Measurements from ENCODE around the gene SMARCD3.

Gene SMARCD3

DNA sequence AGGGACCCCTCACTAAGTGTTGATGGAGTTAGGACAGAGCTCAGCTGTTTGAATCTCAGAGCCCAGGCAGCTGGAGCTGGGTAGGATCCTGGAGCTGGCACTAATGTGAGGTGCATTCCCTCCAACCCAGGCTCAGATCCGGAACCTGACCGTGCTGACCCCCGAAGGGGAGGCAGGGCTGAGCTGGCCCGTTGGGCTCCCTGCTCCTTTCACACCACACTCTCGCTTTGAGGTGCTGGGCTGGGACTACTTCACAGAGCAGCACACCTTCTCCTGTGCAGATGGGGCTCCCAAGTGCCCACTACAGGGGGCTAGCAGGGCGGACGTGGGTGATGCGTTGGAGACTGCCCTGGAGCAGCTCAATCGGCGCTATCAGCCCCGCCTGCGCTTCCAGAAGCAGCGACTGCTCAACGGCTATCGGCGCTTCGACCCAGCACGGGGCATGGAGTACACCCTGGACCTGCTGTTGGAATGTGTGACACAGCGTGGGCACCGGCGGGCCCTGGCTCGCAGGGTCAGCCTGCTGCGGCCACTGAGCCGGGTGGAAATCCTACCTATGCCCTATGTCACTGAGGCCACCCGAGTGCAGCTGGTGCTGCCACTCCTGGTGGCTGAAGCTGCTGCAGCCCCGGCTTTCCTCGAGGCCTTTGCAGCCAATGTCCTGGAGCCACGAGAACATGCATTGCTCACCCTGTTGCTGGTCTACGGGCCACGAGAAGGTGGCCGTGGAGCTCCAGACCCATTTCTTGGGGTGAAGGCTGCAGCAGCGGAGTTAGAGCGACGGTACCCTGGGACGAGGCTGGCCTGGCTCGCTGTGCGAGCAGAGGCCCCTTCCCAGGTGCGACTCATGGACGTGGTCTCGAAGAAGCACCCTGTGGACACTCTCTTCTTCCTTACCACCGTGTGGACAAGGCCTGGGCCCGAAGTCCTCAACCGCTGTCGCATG lies 11.0 kb downstream of the SMARCD3 start:
- in situ Hi-C loops (cut with MboI; ENCODE audit: low sequenced_read_pairs): no loop called here

DNA sequence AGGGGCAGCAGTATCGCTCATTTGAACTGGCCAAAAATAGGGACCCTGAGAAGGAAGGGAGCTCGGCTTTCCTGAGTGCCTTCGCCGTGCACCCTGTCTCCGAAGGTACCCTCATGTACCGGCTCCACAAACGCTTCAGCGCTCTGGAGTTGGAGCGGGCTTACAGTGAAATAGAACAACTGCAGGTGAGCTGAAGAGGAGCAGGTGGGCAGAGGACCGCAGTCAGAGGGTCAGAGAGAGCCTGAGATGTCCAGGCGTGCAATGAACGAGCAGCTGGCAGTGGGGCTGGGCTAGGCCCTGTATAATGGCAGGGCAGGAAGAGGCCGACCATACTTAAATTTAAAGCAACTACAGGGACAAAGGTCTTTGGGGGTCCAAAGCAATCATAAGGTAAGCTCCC lies 12.1 kb downstream of the SMARCD3 start:
- in situ Hi-C loops (cut with MboI; ENCODE audit: low sequenced_read_pairs): no loop called here

DNA sequence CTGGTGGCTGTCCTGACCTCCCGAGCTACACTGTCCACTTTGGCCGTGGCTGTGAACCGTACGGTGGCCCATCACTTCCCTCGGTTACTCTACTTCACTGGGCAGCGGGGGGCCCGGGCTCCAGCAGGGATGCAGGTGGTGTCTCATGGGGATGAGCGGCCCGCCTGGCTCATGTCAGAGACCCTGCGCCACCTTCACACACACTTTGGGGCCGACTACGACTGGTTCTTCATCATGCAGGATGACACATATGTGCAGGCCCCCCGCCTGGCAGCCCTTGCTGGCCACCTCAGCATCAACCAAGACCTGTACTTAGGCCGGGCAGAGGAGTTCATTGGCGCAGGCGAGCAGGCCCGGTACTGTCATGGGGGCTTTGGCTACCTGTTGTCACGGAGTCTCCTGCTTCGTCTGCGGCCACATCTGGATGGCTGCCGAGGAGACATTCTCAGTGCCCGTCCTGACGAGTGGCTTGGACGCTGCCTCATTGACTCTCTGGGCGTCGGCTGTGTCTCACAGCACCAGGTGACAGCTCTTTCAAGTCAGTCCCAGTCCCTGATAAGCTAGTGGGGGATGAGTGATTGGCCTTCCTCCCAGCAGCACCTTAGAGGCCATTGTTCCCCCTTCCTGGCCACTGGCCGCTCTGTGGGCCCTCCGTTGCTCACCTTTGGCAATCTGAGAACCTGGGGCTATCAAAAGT lies 13.3 kb downstream of the SMARCD3 start:
- in situ Hi-C loops (cut with MboI; ENCODE audit: low sequenced_read_pairs): no loop called here

DNA sequence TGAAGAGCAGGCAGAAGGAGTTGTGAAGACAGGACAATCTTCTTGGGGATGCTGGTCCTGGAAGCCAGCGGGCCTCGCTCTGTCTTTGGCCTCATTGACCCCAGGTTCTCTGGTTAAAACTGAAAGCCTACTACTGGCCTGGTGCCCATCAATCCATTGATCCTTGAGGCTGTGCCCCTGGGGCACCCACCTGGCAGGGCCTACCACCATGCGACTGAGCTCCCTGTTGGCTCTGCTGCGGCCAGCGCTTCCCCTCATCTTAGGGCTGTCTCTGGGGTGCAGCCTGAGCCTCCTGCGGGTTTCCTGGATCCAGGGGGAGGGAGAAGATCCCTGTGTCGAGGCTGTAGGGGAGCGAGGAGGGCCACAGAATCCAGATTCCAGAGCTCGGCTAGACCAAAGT lies 14.7 kb downstream of the SMARCD3 start:
- in situ Hi-C loops (cut with MboI; ENCODE audit: low sequenced_read_pairs): no loop called here

DNA sequence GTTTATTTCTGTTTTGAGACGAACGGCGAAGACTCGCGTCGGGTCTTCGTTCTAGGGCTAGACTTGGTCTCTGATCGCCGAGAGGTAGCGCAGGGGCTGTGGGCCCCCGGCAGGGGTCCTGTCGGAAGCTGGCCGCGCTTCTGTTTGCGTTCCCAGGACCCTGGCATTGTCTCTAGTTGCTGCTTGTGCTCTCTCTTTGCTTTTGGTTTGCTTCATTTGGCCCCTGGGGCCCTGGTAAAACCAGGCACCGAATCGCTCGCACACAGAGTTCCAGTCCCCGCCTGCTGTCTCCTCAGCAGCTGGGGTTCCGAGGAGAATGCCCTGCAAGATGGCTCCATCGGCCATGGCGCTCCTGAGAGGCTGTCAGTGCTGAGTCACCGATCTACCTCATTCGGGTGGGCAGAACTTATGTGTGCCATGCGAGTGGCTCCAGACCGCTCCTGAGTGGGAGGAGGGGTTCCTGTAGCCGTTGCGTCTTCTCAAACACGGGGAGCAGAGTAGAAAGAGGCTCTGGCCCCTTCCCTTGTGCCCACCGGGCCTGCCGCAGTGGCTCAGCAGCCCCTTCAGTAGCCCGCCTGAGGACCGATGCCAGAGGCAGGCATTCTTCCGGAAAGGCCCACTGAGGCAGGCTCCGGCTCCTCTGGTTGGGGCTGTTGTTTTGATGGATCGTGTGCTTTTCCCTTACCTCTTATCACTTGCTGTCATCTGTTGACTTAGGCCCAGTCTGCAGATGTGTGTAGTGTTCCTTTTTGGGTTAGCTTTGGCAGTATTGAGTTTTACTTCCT lies 15.4 kb downstream of the SMARCD3 start:
- in situ Hi-C loops (cut with MboI; ENCODE audit: low sequenced_read_pairs): no loop called here

DNA sequence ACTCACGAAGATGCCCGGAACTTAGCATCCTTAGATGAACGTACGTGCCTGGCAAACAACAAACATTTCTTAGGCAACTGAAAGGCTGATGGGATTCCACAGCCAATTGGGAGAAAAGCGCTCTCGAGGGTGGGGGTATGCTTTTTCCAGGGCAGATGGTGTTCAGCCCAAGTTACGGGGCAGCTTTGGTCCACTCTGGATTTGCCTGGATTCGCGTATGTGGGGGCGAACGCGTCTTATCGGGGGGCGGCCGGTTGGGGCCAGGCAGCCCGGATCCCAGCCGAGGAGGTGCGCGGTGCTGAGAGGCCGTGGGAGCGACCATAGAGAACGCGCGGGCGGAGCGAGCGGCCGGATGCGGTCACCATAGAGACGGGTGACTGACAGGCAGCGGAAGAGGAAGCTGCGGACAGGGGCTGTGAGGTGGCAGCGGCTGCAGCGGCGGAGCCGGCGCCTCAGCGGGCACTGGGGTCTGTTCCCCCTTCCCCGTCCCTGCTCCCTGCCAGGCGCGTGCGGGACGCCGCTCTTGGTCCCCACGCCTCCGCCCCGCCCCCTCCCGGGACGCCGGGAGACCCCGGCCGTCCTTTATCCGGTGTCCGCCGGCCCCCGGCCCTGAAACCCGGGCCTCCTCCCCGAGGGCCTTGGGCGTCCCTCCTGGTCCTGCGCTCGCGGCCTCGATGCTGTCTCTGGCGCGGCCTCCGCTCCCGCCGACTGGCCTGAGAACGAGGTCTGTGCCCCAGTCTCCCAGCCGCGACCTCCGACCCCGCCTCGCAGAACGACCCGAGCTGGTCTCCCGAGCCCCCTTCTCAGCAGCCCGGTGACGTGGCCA lies 16.2 kb downstream of the SMARCD3 start, which contains the start of gene CHPF2:
Gene CHPF2 (plus strand): TSS at position 393 of the 826 bp plus-strand sequence. CDS start 1,529 bp downstream, outside the sequence.
- in situ Hi-C loops (cut with MboI; ENCODE audit: low sequenced_read_pairs): no loop called here

DNA sequence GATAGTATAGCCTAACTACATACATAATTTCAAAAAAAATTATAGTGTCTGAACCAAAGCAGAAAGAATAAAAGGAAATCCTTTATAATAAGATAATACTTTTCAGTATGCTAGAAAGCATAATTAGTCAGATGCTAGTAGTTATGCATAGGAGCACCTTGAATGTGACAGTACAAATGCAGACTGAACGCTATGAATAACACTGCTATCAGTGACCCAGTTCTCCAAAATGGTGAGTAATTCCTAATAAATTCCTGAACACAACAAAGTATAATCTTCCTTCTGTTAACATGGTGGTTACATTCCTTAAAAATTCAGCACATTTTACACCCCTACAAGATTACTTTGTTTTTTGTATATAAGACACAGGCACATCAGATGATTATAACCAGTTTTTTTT lies 17.4 kb downstream of the SMARCD3 start:
- in situ Hi-C loops (cut with MboI; ENCODE audit: low sequenced_read_pairs): no loop called here

DNA sequence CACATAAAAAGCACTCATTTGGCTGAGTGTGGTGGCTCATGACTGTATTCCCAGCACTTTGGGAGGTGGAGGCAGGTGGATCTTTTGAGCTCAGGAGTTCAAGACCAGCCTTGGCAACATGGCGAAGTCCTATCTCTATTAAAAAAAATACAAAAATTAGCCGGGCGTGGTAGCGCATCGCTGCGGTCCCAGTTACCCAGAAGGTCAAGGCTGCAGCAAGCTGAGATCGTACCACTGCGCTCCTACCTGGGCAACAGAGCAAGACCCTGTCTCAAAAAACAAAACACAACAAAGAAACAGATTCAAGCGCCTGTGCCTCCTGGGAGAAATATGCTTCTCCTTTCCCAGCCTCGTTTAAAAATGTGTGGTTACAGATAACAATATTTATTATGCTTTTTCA lies 19.2 kb downstream of the SMARCD3 start:
- in situ Hi-C loops (cut with MboI; ENCODE audit: low sequenced_read_pairs): no loop called here

DNA sequence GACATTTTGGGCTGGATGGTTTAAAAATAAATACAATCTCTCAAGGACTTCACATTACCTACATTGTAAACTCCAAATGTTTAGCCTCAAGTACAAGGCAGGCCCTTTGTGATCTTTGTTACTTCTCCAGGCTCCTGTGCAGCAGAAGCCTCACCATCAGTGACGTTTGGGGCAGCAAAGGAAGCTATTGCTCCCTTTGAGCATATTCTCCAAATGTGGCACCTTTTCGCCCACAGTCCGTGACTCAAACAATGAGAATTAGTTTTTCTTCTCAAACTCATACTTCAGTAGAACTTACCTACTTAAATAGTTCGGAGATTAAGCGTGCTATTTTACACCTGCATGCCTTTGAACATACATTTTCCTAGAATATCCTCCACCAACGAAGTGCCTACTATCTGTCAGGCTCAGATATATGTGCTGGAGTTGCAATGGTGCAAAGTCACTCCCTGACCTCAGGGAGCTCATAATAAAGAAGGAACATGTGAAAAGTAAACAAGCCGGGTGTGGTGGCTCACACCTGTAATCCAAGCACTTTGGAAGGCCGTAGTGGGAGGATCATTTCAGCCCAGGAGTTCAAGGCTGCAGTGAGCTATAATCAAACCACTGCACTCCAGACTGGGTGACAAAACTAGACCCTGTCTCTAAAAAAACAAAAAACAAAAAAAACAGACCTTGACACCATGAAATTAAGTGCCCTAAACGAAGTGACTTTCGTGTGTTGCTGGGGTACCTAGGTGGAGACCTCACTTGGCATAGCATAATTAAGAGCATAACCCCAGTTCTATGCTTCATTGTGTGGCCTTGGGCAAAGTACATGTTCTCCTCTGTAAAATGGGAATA lies 20.2 kb downstream of the SMARCD3 start:
- in situ Hi-C loops (cut with MboI; ENCODE audit: low sequenced_read_pairs): no loop called here

DNA sequence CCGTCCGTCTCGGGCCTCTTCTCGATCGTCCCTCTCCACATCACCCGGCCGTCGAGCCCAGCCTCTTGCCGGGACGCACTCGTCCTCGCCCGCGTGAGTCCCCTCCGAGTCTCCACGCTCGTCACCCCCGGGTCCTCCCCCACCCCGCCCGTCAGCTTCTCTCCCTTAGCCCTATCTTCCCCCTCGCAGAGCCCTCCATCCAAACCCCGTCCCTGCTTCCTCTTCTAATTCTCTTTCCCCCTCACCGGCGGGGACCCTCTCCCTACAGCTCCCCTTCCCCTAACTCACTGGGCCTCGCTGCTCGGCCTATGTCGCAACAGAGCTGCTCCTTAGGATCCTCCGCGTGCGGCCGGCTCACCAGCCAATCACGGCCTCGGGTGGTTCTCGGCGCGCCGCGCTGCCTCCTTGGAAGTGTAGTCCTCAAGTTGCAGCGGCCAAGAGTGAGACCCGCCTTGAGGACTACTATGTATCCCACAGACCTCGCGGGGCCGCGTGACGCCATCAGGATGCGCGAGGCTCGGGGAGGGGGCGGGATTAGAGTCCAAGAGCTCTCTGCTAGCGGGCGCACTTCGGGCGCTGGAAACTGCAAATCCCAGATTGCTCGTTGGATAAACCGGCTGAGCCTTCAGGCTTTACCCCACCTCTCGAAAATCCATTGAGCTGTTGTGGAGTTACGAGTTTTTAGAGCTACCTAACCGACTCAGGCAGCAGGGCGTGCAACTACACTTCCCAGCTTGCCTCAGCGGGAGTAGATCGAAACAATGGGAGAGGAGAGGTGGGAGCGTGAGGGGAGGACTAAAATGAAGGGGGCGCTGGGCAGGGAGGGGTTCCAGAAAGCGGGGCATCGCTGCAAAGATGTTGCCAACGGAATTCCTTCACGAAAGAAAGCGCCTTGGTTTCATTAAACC lies 21.4 kb downstream of the SMARCD3 start, which contains the start of gene ABCF2:
Gene ABCF2 (minus strand): TSS at position 331 of the 908 bp plus-strand sequence. CDS start 747 bp downstream, outside the sequence.
- in situ Hi-C loops (cut with MboI; ENCODE audit: low sequenced_read_pairs): no loop called here

DNA sequence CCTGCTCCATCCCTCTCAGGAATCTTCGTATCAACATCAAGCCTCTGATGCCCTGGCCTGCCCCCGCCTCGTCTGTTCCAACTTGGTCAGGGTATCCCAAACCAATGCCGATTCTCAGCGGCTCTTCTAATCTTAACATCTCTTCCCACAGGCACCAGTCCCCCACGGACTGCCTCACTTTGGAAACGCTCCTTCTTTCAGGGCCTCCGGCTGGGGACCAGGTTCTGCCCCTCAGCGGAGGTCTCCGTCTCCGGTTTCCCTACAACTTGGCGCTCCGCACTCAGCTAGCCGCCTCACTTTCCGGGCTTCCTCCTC lies 22.0 kb downstream of the SMARCD3 start:
- in situ Hi-C loops (cut with MboI; ENCODE audit: low sequenced_read_pairs): no loop called here

DNA sequence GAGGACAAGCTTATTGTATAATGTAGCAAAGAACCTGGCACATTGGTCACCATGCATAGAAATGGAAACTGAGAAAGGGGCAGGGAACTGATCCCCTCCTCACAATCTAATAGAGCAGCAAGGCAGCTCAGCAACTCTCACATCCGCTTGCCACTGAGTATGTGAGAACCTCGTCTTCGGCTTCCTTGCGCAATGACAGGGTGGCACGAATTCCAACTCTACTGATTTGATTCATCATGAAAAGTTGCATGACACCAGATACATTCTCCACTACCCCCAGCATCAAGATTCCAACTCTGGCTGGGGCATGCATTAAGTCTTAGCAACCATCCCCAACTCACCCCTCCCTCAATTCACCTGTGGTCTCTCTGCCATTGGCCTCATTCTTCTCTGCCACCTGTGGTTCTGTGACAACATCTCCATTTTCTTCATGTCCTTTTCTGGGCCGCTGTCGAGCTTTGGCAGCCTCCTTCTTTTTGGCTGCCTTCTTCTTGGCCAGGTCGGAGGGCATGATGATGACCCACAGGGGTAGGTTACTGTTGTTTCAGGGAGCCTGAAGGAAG lies 22.5 kb downstream of the SMARCD3 start:
- in situ Hi-C loops (cut with MboI; ENCODE audit: low sequenced_read_pairs): no loop called here

DNA sequence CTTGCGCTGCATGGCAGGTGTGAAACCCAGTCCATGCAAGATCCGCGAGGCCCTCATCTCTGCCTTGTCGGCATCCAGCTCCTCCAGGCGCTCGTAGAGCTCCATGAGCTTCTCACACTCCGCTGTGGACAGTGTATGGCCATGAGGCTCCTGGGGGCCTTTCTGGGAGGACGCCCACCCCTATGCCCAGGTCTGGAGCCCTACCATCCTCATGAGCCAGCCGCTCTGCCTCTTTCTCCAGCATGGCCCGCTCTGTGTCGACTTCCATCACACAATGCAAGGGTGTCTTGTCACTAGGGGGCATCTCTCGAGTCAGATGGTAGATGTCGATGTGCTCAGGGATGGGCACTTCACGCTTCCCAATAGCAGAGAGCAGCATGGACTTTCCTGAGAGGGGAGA lies 24.8 kb downstream of the SMARCD3 start:
- in situ Hi-C loops (cut with MboI; ENCODE audit: low sequenced_read_pairs): no loop called here

DNA sequence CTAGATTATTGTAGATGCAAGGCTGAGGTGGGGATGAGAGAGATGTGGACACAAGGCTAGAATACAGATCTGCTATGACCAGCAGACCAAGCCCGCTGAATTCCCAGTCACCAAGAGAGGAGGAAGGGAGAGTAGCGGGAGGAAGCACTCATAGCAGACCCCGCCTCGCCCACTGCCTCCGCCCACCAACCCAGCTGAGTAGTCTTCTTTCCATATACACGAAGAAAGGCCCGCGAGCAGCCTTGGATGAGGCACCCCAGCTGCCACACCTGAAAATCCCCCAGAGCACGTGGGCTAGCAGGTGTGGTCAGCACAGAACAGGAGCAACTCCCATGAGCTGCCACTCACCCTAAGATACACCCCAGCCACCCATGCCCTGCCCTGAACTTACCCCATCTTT lies 30.3 kb downstream of the SMARCD3 start:
- in situ Hi-C loops (cut with MboI; ENCODE audit: low sequenced_read_pairs): no loop called here

DNA sequence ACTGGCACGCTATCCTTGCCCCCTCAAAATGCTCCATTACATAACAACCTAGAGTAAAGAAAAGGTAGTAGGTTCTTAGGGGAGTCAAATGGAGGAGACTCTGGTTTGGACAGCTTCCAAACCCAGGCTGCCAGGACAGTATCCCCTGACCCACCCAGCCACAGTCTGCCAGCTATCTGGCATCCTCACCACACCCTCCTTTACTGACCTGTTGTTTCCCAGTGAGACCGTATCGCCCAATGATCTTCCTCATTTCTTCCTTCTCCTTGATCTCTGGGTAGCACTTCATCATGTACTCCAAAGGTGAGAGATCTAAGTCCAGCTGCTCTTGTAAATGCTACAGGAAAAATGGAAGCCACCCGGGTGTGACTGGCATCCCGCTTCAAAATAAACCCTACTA lies 33.1 kb downstream of the SMARCD3 start:
- in situ Hi-C loops (cut with MboI; ENCODE audit: low sequenced_read_pairs): no loop called here

DNA sequence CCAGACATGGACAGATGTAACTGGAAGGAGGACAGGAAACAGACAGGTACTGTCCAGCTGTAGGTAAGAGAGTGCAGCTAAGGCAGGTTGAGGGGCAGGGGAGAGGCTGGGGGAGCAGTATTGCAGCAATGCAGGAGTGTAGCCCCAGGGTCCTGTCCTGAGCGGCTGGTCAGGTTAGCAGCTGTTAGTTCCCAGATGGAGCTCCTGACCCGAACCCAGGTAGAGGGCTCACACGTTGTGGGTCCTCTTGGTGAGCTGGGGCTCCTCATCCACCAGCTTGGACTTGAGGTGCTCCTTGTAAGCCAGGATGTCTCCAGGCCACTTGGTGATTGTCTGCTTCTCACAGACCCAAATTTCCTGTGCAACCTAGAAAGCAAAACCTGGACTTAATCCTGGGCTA lies 34.7 kb downstream of the SMARCD3 start:
- in situ Hi-C loops (cut with MboI; ENCODE audit: low sequenced_read_pairs): no loop called here

DNA sequence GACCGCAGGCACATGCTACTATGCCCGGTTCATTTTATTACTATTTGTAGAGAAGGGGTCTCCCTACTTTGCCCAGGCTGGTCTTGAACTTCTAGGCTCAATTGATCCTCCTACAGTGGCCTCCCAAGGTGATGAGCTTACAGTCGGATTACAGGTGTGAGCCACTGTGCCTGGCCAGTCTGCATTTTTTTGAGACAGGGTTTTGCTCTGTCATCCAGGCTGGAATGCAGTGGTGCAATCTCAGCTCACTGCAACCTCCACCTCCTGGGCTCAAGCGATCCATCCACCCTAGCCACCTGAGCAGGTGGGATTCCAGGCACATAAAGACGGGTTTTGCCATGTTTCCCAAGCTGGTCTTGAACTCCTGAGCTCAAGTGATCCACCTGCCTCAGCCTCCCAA lies 35.9 kb downstream of the SMARCD3 start:
- in situ Hi-C loops (cut with MboI; ENCODE audit: low sequenced_read_pairs): no loop called here

DNA sequence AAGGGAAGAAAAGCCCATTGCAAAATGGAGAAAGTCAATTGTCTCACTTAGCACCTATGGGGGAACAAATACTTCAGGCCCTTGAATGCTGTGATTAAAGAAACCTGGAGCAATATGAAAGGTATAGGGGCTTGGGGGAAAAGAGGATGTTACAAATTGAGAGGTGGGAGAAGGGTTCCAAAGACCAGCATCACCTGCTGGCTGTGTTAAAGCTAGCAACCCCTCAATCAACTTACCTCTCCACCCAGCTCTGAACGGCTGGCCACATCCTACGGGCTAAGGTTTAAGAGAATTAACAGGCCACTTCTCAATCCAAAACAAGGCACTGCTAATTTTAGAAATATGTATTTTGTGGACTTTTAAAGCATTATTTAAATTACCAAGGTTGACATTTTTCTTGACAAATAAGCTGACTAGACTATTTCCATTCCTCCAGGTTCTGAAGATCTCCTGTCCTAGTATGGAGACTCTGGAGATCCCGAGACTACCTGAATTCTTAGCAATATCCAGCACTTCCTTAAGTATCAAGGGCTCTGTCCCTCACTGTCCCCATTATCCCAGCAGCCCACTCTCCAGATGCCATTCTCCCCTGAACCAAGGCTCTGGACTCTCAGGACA lies 37.2 kb downstream of the SMARCD3 start:
- in situ Hi-C loops (cut with MboI; ENCODE audit: low sequenced_read_pairs): no loop called here
